Naive thymus-derived CD4-positive, alpha-beta T cell (primary cell): ENCODE measurements around the gene UGT1A10. TPM values are rescaled to one million over a fixed set of nuclear protein-coding genes. Genes with fewer than 3 reads are reported as not detected.

ENCODE experiments used
- ATAC-seq: fragments of 150-1000 bp; cut with Tn5 transposase; 2 replicates; pipeline ENCODE4 v1.10.0; 2021; ENCODE audit warnings: mild to moderate bottlenecking, moderate library complexity
- CTCF ChIA-PET: fragments of 350-600 bp; sonication (Branson Sonifier 250); formaldehyde crosslinking; loops from one replicate; lab custom pipeline; 2021; ENCODE audit warnings: antibody characterized with exemption; lab: Charles Lee
- POLR2A ChIA-PET: fragments of 350-600 bp; sonication (Branson Sonifier 250); formaldehyde crosslinking; loops from one replicate; lab custom pipeline; 2021; ENCODE audit warnings: antibody characterized with exemption, inconsistent platforms; lab: Charles Lee
- DNase-seq, 9 donors: peaks; one replicate each; pipeline versions ENCODE4 v3.0.0 to v3.0.0-alpha.2; 2020 to 2022; ENCODE audit warnings: mixed read lengths in 1 of 9
- H3K27ac ChIP-seq: one replicate; pipeline ENCODE4 v1.7.0; 2013; ENCODE audit warnings: mild to moderate bottlenecking, low read depth, low read length, moderate library complexity
- H3K27me3 ChIP-seq, 2 donors: one replicate each; pipeline ENCODE4 v1.7.0; 2013; ENCODE audit warnings: low read length in 2 of 2, mild to moderate bottlenecking in 2 of 2, moderate library complexity in 2 of 2; ENCODE audit not compliant: control insufficient read depth in 2 of 2, insufficient read depth in 2 of 2
- H3K36me3 ChIP-seq, 3 experiments: 1 replicate in 2 of 3; 2 replicates in 1 of 3; pipeline ENCODE4 v1.7.0; 2013; ENCODE audit warnings: low read length in 3 of 3, mild to moderate bottlenecking in 3 of 3, moderate library complexity in 1 of 3; ENCODE audit not compliant: insufficient read depth in 3 of 3, control insufficient read depth in 2 of 3
- H3K4me1 ChIP-seq, 2 donors: one replicate each; pipeline ENCODE4 v1.7.0; 2013; ENCODE audit warnings: low read length in 2 of 2, mild to moderate bottlenecking in 2 of 2, moderate library complexity in 1 of 2; ENCODE audit not compliant: control insufficient read depth in 2 of 2, insufficient read depth in 2 of 2
- H3K4me3 ChIP-seq: 2 replicates; pipeline ENCODE4 v1.7.0; 2013; ENCODE audit warnings: mild to moderate bottlenecking, low read length
- H3K9me3 ChIP-seq, 3 experiments: 1 replicate in 2 of 3; 2 replicates in 1 of 3; pipeline ENCODE4 v1.7.0; 2013; ENCODE audit warnings: low read length in 3 of 3; ENCODE audit not compliant: control insufficient read depth in 2 of 3
- H3K27ac Mint-ChIP-seq, 9 donors: one replicate each; pipeline ENCODE4 v1.8.0; 2020 to 2022; ENCODE audit warnings: mixed read lengths in 9 of 9, mild to moderate bottlenecking in 8 of 9, moderate library complexity in 5 of 9, inconsistent platforms in 2 of 9
- H3K27me3 Mint-ChIP-seq, 5 donors: one replicate each; pipeline ENCODE4 v1.8.0; 2021 to 2022; ENCODE audit warnings: mixed read lengths in 5 of 5, mild to moderate bottlenecking in 1 of 5
- H3K36me3 Mint-ChIP-seq, 5 donors: one replicate each; pipeline ENCODE4 v1.8.0; 2020 to 2022; ENCODE audit warnings: mixed read lengths in 5 of 5, mild to moderate bottlenecking in 3 of 5, inconsistent platforms in 1 of 5
- H3K4me1 Mint-ChIP-seq, 7 donors: one replicate each; pipeline ENCODE4 v1.8.0; 2020 to 2022; ENCODE audit warnings: mixed read lengths in 7 of 7, mild to moderate bottlenecking in 3 of 7, inconsistent platforms in 1 of 7
- H3K4me3 Mint-ChIP-seq, 10 donors: one replicate each; pipeline ENCODE4 v1.8.0; 2020 to 2022; ENCODE audit warnings: mild to moderate bottlenecking in 10 of 10, mixed read lengths in 10 of 10, moderate library complexity in 6 of 10, inconsistent platforms in 2 of 10
- H3K9me3 Mint-ChIP-seq, 11 donors: one replicate each; pipeline ENCODE4 v1.8.0; 2020 to 2022; ENCODE audit warnings: mixed read lengths in 11 of 11, mild to moderate bottlenecking in 4 of 11, inconsistent platforms in 1 of 11, moderate library complexity in 1 of 11
- intact Hi-C, 2 donors: fragments of 100-400 bp; cut with micrococcal nuclease; formaldehyde crosslinking; loops; one replicate each; pipeline ENCODE4 v1.15.1; 2023
- polyA plus RNA-seq, 2 donors: library from polyadenylated mRNA; unstranded; fragments of 300-500 nt; fragmentation: Illumina TruSeq; gene quantifications; one replicate each; pipeline ENCODE4 v1.2.3, GENCODE V29; 2021
- total RNA-seq, 6 experiments: library from RNA in 5 of 6; stranded (reverse) in 5 of 6; gene quantifications; 1 replicate in 5 of 6; 2 replicates in 1 of 6; pipeline ENCODE4 v1.2.3 and lab custom pipeline; 2021 to 2026

UGT1A10 gene
- total and polyA plus RNA-seq, 7 experiments from 2014 or later, result not detected

DNA sequence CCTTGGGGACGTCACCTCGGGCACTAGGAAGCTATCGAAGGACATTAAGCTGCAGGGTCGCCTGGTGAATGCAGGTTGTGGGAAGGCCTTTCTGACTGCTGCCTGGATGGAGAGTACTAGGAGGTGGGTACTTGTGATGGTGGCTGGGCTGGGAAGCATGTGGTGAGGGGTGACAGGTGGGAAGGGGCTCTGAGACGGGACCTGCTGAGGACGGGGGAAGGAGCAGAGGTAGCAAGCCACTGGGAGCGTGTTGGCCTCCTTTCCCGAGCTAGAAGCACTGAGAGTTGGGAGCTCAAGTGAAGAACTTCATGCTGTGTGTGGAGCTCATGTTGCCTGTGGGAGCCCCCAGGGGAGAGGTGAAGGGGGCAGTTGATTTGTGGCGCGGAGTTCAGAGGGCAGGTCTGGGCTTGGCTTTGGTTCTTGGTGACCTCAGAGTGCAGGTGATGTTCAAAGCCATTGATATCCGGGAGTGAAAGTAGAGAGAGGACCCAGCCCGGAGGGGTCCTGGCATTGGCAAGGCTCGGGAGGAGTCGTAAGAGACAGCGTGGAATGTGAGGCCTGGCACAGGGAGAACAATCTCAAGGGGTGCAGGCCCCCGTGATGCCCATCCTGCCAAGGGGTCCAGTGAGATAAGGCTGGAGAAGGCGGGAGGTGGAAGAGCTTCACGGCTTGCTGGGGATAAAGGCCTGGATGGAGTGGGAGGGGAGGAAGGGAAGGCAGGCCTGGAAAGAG lies 155.1 kb downstream of the UGT1A10 start:
- Mint-ChIP-seq H3K9me3 (peaks cover 0 to 2% (median 1%) of the 10 kb centered on the region in 11 donors), H3K4me1 (no peaks in the 10 kb centered on the region), H3K4me3 (no peak overlapping the region), H3K27ac (no peak overlapping the region), H3K27me3 (peaks cover 0 to 4% (median 2%) of the 10 kb centered on the region in 5 donors), H3K36me3 (no peaks in the 10 kb centered on the region)
- CTCF ChIA-PET, result interaction anchor here (0.9 kb wide), 1 partner anchor 80 kb away, joined by 3 read pairs; no protein-coding TSS in a partner anchor
- no peak overlapping the region for H3K27ac ChIP-seq
- H3K4me1 ChIP-seq, result no peaks in the 10 kb centered on the region
- ATAC-seq, result no peak
- DNase-seq, result no peak
- no peaks in the 10 kb centered on the region for H3K27me3 ChIP-seq
- H3K9me3 ChIP-seq, result no peaks in the 10 kb centered on the region
- H3K4me3 ChIP-seq, result no peak overlapping the region
- POLR2A ChIA-PET, result no interaction called here
- intact Hi-C loops, result no loop called here
- H3K36me3 ChIP-seq, result no peaks in the 10 kb centered on the region

DNA sequence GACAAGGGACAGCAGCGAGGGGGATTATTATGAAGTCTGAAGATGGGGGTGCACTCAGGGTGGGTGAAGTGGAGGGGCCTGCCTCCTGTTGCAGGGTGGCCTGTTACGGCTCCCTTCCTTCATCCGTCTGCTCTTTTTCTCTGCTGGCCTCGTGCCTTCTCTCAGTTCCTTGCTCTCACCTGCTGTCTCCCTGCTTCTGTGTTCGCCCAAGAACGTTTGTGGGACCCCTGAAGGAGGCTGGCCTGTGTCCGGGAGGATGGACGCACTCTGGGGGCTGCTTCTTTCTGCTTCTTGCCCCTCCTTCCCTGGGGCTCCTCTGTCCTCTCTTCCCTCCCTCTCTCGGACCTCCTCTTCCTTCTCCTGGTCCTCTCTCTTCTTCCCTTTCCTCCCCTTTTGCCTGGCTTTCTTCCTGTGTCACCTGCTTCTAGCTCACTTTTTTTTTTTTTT lies 155.7 kb downstream of the UGT1A10 start:
- no peak overlapping the region for H3K27ac ChIP-seq
- H3K36me3 ChIP-seq, result no peaks in the 10 kb centered on the region
- Mint-ChIP-seq H3K9me3 (peaks cover 0 to 2% (median 0%) of the 10 kb centered on the region in 11 donors), H3K36me3 (no peaks in the 10 kb centered on the region), H3K27me3 (peaks cover 0 to 4% (median 0%) of the 10 kb centered on the region in 5 donors), H3K27ac (peak overlapping the region in 1 of 9 donors; percentile 20), H3K4me3 (no peak overlapping the region), H3K4me1 (no peaks in the 10 kb centered on the region)
- ChIA-PET POLR2A (no interaction called here), CTCF (interaction anchor here (0.9 kb wide), 1 partner anchor 80 kb away, joined by 3 read pairs; no protein-coding TSS in a partner anchor)
- H3K27me3 ChIP-seq, result no peaks in the 10 kb centered on the region
- intact Hi-C loops, result no loop called here
- H3K4me1 ChIP-seq, result no peaks in the 10 kb centered on the region
- DNase-seq, result no peak
- H3K4me3 ChIP-seq, result no peak overlapping the region
- H3K9me3 ChIP-seq, result no peaks in the 10 kb centered on the region
- no peak for ATAC-seq

DNA sequence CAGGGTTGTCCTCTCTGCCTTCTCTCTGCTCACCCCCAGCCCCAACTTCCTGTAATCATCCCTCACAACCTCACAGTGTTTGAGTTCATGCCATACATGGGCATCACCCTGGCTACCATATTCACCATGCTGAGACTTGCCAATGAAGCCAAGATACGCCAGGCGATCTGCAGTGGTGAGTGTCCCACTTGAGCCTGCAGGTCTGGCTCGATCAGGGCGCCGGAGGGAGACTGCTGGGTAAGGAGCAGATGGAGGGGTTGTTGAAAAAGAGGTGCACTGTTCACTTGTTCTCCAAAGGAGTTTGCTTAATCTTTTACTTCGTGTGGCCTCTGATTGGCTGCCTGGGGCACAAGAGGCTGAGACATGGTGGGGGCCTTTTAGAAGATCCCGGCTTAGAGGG lies 156.5 kb downstream of the UGT1A10 start:
- H3K36me3 ChIP-seq, result no peaks in the 10 kb centered on the region
- H3K4me3 ChIP-seq, result no peak overlapping the region
- H3K27me3 ChIP-seq, result no peaks in the 10 kb centered on the region
- no peak for ATAC-seq
- no peaks in the 10 kb centered on the region for H3K9me3 ChIP-seq
- POLR2A ChIA-PET, result no interaction called here
- H3K27ac ChIP-seq, result no peak overlapping the region
- no peak overlapping the region for H3K4me3 Mint-ChIP-seq
- CTCF ChIA-PET, result no interaction called here
- DNase-seq, result no peak
- H3K27me3 Mint-ChIP-seq, result peaks cover 0 to 4% (median 0%) of the 10 kb centered on the region in 5 donors
- H3K36me3 Mint-ChIP-seq, result no peaks in the 10 kb centered on the region
- intact Hi-C loops, result no loop called here
- no peak overlapping the region for H3K27ac Mint-ChIP-seq
- no peaks in the 10 kb centered on the region for H3K4me1 ChIP-seq
- H3K9me3 Mint-ChIP-seq, result peaks cover 0 to 2% (median 0%) of the 10 kb centered on the region in 11 donors
- no peaks in the 10 kb centered on the region for H3K4me1 Mint-ChIP-seq

DNA sequence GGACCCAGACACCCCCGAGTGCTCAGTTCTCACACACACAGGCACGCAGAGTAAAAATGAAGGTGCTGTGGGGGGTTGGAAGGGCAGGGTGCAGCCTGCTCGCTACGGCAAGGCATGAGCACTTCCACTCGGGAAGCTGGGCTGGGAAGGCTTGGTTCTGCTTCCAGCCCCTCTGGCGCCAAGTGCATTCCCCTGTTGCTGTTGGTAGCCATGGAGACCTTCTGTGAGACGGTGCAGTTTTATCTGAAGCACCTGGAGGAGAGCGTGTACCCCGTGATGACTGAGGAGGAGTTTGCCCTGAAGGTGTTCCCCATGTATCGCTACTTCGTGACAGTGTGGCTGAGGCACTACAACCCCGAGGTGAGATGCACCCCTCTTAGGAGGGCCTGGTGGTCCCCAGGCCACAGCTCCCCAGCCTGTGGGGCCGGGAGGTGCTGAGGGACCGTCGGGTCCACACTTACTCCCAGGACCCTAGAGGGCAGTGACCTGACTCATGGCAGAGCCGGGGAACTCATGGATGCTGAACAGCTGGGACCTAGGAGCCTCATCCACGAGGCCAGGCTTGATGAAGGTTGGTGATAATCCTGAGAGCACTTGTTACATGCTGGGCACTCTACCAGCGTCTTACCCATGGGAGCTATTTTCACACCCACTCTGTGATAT lies 157.3 kb downstream of the UGT1A10 start:
- Histone ChIP-seq H3K9me3 (no peaks in the 10 kb centered on the region), H3K4me1 (no peaks in the 10 kb centered on the region), H3K27ac (no peak overlapping the region), H3K36me3 (no peaks in the 10 kb centered on the region), H3K27me3 (no peaks in the 10 kb centered on the region), H3K4me3 (no peak overlapping the region)
- Mint-ChIP-seq H3K4me1 (peaks cover 0 to 2% (median 0%) of the 10 kb centered on the region in 7 donors), H3K36me3 (no peaks in the 10 kb centered on the region), H3K4me3 (no peak overlapping the region), H3K9me3 (peaks cover 0 to 2% (median 0%) of the 10 kb centered on the region in 11 donors), H3K27ac (no peak overlapping the region), H3K27me3 (peaks cover 0 to 4% (median 0%) of the 10 kb centered on the region in 5 donors)
- DNase-seq, result no peak
- intact Hi-C loops, result no loop called here
- ChIA-PET POLR2A (no interaction called here), CTCF (no interaction called here)
- no peak for ATAC-seq

DNA sequence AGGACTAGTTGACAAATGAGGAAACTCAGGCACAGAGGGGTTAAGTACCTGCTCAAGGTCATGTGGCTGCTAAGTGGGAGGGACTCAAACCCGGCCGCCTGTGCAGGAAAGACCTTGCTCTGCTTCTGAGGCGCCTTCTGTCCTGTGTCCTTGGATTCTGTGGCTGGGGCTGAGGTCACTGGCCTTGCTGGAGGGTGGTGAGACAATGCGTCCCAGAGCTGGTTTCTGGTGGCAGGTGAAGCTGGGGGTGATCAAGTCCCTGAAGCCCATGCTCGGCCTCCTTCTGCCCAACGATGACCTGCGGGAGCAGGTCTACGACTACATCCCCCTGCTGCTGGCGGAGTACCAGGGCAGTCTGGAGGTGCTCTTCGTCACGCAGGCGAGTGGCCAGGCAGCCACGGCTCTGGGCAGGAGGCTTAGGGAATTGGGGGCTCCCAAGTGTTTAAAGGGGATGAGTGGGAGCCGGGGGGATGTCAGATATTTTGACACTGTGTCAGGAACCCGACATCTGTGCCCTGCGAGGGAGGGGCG lies 157.9 kb downstream of the UGT1A10 start:
- intact Hi-C loops, result no loop called here
- Histone ChIP-seq H3K4me1 (no peaks in the 10 kb centered on the region), H3K27me3 (no peaks in the 10 kb centered on the region), H3K36me3 (no peaks in the 10 kb centered on the region), H3K9me3 (no peaks in the 10 kb centered on the region), H3K4me3 (no peak overlapping the region), H3K27ac (no peak overlapping the region)
- no peaks in the 10 kb centered on the region for H3K36me3 Mint-ChIP-seq
- no peak overlapping the region for H3K4me3 Mint-ChIP-seq
- ChIA-PET CTCF (no interaction called here), POLR2A (no interaction called here)
- no peak overlapping the region for H3K27ac Mint-ChIP-seq
- H3K27me3 Mint-ChIP-seq, result peaks cover 0 to 2% (median 0%) of the 10 kb centered on the region in 5 donors
- no peak for DNase-seq
- peaks cover 0 to 2% (median 0%) of the 10 kb centered on the region in 7 donors for H3K4me1 Mint-ChIP-seq
- ATAC-seq, result no peak
- peaks cover 0 to 2% (median 0%) of the 10 kb centered on the region in 11 donors for H3K9me3 Mint-ChIP-seq

DNA sequence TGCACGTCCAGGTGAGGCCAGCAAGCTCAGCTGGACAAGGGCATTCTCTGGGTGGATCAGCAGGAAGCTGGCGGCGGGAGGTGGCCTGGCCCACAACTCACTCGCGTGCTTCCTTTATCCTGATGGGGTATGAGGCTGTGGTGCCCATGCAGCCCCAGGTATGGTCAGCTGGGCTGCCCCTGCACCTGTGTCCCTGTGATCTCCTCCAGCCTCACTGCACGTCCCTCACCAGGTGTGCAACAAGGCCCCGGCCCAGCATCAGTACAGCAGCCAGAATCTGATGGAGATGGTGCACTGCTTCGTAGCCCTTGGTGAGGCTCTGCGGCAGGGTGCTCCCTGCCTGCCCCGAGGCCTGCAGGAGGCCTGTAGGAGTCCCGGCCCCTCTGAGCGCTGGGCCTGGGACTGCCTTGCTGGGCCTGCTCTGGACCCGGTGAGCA lies 159.5 kb downstream of the UGT1A10 start:
- H3K9me3 Mint-ChIP-seq, result peaks cover 0 to 2% (median 0%) of the 10 kb centered on the region in 11 donors
- Histone ChIP-seq H3K4me3 (no peak overlapping the region), H3K36me3 (no peaks in the 10 kb centered on the region), H3K27me3 (no peaks in the 10 kb centered on the region), H3K27ac (no peak overlapping the region), H3K4me1 (no peaks in the 10 kb centered on the region), H3K9me3 (no peaks in the 10 kb centered on the region)
- DNase-seq (peak in 1 of 9 donors; percentile 2), ATAC-seq (no peak)
- no peak overlapping the region for H3K27ac Mint-ChIP-seq
- ChIA-PET CTCF (no interaction called here), POLR2A (no interaction called here)
- H3K27me3 Mint-ChIP-seq, result no peaks in the 10 kb centered on the region
- no peaks in the 10 kb centered on the region for H3K36me3 Mint-ChIP-seq
- intact Hi-C loops, result no loop called here
- peaks cover 0 to 2% (median 0%) of the 10 kb centered on the region in 7 donors for H3K4me1 Mint-ChIP-seq
- no peak overlapping the region for H3K4me3 Mint-ChIP-seq
